Measurements from ENCODE around the gene RAB40B. TPM values are rescaled to one million over a fixed set of nuclear protein-coding genes. Genes with fewer than 3 reads are reported as not detected.

RAB40B gene
- total and polyA plus RNA-seq, 4 donors: 11.8 to 32.3 (median 21.8) TPM

DNA sequence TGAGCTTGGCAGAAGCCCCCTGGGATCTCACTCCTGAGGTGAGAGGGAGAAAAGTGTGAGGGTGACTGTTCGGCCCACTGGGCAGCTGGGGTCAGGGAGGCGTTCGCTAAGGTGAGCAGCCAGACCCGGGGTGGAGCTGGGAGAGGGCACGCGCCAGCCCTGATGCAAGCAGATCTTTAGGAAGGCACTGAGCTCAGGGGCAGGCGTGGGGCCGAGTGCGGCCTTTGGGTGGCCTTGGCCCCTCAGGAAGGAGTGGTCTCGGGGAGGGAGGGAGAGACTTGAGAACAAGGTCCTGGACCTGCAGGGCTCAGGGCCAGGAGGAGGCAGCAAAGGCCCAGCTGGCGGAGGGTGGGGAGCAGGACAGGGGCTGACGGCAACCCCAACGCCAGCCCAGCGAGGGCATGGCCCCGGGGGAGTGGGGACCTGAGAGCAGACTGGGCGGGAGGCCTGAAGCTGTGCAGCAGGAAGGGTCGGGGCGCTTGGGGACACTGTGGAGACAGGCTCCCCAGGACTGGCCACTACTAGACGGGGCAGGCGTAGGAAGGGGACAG, 35.7 kb downstream of the RAB40B start:
- Histone ChIP-seq H3K4me3 (ENCODE audit: low read depth, low read length) (no peak overlapping the region), H3K4me1 (ENCODE audit: control insufficient read depth, insufficient read depth, low read length) (peaks cover 14% of the 10 kb centered on the region), H3K36me3 (ENCODE audit: control insufficient read depth, insufficient read depth, low read length) (peaks cover 80% of the 10 kb centered on the region), H3K9me3 (ENCODE audit: control insufficient read depth, insufficient read depth, low read length) (no peaks in the 10 kb centered on the region), H3K27ac (ENCODE audit: low read depth, low read length) (no peak overlapping the region), H3K27me3 (ENCODE audit: control insufficient read depth, insufficient read depth, low read length) (no peaks in the 10 kb centered on the region)
- no peak for DNase-seq (ENCODE audit: low read depth in 4 of 6, low spot score in 6 of 6)
- WGBS (ENCODE audit: insufficient coverage): 83% methylated on average over 20 of the region's 20 CpGs

DNA sequence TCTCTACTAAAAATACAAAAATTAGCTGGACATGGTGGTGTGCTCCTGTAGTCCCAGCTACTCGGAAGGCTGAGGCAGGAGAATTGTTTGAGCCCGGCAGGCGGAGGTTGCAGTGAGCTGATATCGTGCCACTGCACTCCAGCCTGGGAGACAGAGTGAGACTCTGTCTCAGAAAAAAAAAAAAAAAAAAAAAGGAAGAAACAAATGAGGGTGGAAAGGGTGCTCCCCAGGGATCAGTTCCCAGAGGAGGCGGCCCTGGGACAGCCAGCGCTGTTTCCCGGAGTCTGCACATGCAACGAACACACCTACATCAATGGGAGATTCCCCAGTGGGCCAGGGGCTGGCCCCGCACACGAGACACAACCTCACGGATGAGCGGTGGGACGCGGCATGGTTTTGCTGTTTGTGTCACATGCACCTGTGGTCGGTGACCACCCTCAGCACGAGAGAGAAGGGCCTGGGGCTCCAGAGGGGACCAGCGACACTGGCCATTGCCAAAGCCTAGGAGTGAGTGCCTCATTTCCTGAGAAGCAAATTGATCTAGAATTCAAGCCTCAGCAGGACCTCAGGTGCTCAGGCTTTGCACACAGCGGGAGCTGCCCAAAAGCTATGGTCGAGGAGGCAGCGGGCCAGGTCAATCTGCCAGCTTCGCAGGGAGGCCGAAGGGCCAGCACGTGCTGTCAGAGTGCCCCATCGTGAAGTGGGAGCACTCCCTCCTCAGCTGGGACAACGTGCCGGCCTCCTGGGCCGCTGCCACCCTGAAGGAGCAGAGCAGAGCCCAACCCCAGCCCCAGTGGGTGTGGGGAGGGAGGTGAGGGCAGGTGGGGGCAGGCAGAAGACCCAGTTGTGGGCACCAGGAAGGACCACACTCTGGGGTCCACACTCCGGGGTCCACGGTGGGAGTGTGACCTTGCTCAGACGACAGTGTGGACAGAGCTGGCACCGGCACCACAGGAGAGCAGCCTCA, 36.5 kb downstream of the RAB40B start:
- no peak overlapping the region for H3K4me3 ChIP-seq (ENCODE audit: low read depth, low read length)
- H3K27ac ChIP-seq (ENCODE audit: low read depth, low read length): no peak overlapping the region
- no peak for DNase-seq (ENCODE audit: low read depth in 4 of 6, low spot score in 6 of 6)

DNA sequence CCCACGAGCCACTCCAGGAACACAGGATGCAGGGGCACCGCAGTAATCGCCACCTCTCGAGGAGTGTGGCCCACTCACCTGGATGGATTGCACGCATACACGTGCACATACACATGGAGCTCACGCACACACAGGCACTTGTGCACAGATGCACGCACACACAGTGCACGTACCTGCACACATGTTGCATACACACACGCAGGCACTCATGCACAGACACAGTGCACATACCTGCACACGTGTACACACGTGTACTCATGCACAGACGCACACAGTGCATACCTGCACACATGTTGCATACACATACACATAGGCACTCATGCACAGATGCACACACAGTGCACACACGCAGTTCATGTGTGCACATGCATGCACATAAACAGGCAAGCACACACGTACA, 38.6 kb downstream of the RAB40B start:
- Histone ChIP-seq H3K4me1 (ENCODE audit: control insufficient read depth, insufficient read depth, low read length) (peaks cover 6% of the 10 kb centered on the region), H3K9me3 (ENCODE audit: control insufficient read depth, insufficient read depth, low read length) (no peaks in the 10 kb centered on the region), H3K27ac (ENCODE audit: low read depth, low read length) (no peak overlapping the region), H3K4me3 (ENCODE audit: low read depth, low read length) (no peak overlapping the region), H3K27me3 (ENCODE audit: control insufficient read depth, insufficient read depth, low read length) (no peaks in the 10 kb centered on the region), H3K36me3 (ENCODE audit: control insufficient read depth, insufficient read depth, low read length) (peaks cover 92% of the 10 kb centered on the region)
- 94% methylated on average over 15 of the region's 15 CpGs for WGBS (ENCODE audit: insufficient coverage)
- no peak for DNase-seq (ENCODE audit: low read depth in 4 of 6, low spot score in 6 of 6)

More for the DNA sequence above, 36.5 kb downstream of the RAB40B start:
- WGBS (ENCODE audit: insufficient coverage): 80% methylated on average over 31 of the region's 31 CpGs
- peaks cover 14% of the 10 kb centered on the region for H3K4me1 ChIP-seq (ENCODE audit: control insufficient read depth, insufficient read depth, low read length)
- no peaks in the 10 kb centered on the region for H3K27me3 ChIP-seq (ENCODE audit: control insufficient read depth, insufficient read depth, low read length)
- H3K9me3 ChIP-seq (ENCODE audit: control insufficient read depth, insufficient read depth, low read length): no peaks in the 10 kb centered on the region
- H3K36me3 ChIP-seq (ENCODE audit: control insufficient read depth, insufficient read depth, low read length): peaks cover 77% of the 10 kb centered on the region

DNA sequence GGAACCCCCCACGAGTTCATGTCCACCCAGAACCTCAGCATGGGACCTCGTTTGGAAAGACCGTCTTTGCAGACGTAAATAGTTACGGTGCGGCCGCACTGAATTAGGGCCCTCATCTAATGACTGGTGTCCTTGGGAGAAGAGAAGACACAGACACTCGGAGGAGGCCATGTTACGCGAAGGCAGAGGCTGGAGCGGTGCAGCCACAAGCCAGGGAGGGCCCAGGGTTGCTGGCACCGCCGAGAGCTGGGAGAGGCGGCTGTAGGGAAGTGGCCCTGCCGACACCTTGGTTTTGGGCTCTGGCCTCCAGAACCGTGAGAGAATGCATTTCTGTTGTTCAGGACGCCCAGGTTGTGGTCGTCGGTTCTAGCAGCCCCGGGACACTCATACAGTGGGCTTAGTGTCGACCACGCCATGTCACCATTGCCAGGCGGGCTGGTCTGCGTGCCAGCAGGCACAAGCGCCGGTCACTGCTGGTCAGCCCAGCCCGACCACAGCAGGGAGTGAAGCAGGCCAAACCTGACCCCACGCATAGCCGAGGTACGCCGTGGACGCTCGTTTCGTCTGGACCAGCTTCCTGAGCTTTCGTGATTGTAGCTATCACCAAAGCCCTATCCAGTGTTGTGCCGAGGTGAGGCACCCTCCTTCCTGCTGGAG, 39.6 kb downstream of the RAB40B start:
- no peaks in the 10 kb centered on the region for H3K9me3 ChIP-seq (ENCODE audit: control insufficient read depth, insufficient read depth, low read length)
- no peak overlapping the region for H3K4me3 ChIP-seq (ENCODE audit: low read depth, low read length)
- 96% methylated on average over 36 of the region's 36 CpGs for WGBS (ENCODE audit: insufficient coverage)
- H3K27ac ChIP-seq (ENCODE audit: low read depth, low read length): no peak overlapping the region
- no peak for DNase-seq (ENCODE audit: low read depth in 4 of 6, low spot score in 6 of 6)
- no peaks in the 10 kb centered on the region for H3K4me1 ChIP-seq (ENCODE audit: control insufficient read depth, insufficient read depth, low read length)
- peaks cover 86% of the 10 kb centered on the region for H3K36me3 ChIP-seq (ENCODE audit: control insufficient read depth, insufficient read depth, low read length)
- no peaks in the 10 kb centered on the region for H3K27me3 ChIP-seq (ENCODE audit: control insufficient read depth, insufficient read depth, low read length)

DNA sequence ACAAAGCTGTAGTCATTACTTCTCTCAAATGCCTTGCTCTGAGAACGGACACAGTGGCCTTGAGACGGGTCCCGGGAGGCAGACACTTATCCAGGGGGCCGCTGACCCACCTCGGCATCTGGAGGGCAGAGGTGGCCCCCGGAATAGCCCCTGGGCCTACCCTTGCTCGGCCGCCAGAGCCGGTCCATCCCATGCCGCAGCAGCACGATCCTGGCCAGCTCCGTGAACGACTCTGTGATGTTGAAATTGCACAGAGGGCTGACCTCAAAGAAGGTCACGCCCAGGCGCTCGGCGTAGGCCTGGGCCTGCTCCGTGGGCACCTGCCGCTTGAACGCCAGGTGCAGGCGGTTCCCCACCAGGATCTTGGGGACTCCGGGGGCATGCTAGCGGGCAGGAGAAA, 40.2 kb downstream of the RAB40B start:
- 97% methylated on average over 23 of the region's 23 CpGs for WGBS (ENCODE audit: insufficient coverage)
- H3K4me1 ChIP-seq (ENCODE audit: control insufficient read depth, insufficient read depth, low read length): no peaks in the 10 kb centered on the region
- no peaks in the 10 kb centered on the region for H3K9me3 ChIP-seq (ENCODE audit: control insufficient read depth, insufficient read depth, low read length)
- H3K4me3 ChIP-seq (ENCODE audit: low read depth, low read length): no peak overlapping the region
- no peaks in the 10 kb centered on the region for H3K27me3 ChIP-seq (ENCODE audit: control insufficient read depth, insufficient read depth, low read length)
- peaks cover 86% of the 10 kb centered on the region for H3K36me3 ChIP-seq (ENCODE audit: control insufficient read depth, insufficient read depth, low read length)
- no peak for DNase-seq (ENCODE audit: low read depth in 4 of 6, low spot score in 6 of 6)
- no peak overlapping the region for H3K27ac ChIP-seq (ENCODE audit: low read depth, low read length)

DNA sequence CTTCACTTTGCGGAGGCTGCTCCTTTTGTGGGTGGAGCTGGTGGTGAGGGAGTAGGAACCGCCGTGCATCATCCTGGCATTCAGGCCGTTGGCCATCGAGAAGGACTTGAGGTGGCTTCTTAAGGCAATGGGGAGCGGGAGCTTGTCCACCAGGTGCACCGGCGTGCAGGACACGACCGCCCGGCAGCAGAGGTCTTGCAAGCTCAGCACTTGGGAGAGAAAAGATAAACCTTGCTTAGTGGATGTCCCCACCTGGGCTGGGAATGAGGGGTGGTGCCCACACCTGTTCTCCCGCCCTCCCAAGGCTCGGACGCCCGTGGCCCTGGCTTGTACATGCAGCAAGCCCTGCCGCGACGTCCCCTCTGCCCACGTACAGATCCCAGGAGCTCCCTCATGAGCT, 40.6 kb downstream of the RAB40B start:
- Histone ChIP-seq H3K9me3 (ENCODE audit: control insufficient read depth, insufficient read depth, low read length) (no peaks in the 10 kb centered on the region), H3K27me3 (ENCODE audit: control insufficient read depth, insufficient read depth, low read length) (no peaks in the 10 kb centered on the region), H3K4me1 (ENCODE audit: control insufficient read depth, insufficient read depth, low read length) (no peaks in the 10 kb centered on the region), H3K36me3 (ENCODE audit: control insufficient read depth, insufficient read depth, low read length) (peaks cover 83% of the 10 kb centered on the region), H3K4me3 (ENCODE audit: low read depth, low read length) (no peak overlapping the region), H3K27ac (ENCODE audit: low read depth, low read length) (no peak overlapping the region)
- WGBS (ENCODE audit: insufficient coverage): 93% methylated on average over 19 of the region's 19 CpGs
- no peak for DNase-seq (ENCODE audit: low read depth in 4 of 6, low spot score in 6 of 6)

DNA sequence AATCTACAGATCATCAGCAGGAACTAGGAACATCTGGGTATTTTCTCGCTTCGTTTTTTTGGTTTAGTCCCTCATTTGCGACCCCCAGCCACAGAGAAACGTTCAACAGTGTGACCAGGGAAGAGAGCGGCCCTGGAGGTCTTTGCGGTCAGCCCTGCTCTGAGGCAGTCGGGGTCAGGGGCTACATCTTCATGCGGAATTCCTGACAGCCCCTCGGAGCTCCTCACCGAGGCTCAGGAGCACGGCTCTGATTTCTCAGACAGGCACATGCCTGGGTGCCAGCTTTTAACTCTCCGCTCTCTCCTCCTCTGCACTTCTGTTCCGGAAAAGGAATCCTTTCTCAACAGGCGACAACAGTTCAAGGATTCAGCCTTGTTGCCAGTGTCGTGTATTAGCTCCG, 42.2 kb downstream of the RAB40B start:
- Histone ChIP-seq H3K4me3 (ENCODE audit: low read depth, low read length) (no peak overlapping the region), H3K4me1 (ENCODE audit: control insufficient read depth, insufficient read depth, low read length) (no peaks in the 10 kb centered on the region), H3K36me3 (ENCODE audit: control insufficient read depth, insufficient read depth, low read length) (peaks cover 66% of the 10 kb centered on the region), H3K27ac (ENCODE audit: low read depth, low read length) (no peak overlapping the region), H3K9me3 (ENCODE audit: control insufficient read depth, insufficient read depth, low read length) (no peaks in the 10 kb centered on the region), H3K27me3 (ENCODE audit: control insufficient read depth, insufficient read depth, low read length) (no peaks in the 10 kb centered on the region)
- DNase-seq (ENCODE audit: low read depth in 4 of 6, low spot score in 6 of 6): no peak
- WGBS (ENCODE audit: insufficient coverage): 83% methylated on average over 13 of the region's 16 CpGs

DNA sequence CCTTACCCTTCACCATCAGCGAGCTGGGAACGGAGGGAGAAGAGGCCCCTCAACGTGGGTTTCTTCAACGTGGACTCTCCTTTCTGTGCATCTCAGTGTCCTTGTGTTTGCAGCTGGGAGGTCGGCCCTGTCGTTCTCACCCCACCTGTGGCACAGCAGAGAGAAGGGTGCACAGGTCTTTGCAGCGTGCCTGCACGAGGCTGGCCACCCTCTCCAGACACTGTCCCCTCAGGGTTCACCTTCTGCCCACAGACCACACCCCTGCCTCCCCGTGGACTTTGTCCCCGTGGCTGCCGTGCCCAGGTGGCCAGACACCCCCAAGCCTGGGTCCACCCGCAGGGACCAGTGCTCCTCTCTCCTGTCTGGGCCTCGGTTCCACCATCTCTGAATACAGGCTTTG, 43.0 kb downstream of the RAB40B start:
- H3K36me3 ChIP-seq (ENCODE audit: control insufficient read depth, insufficient read depth, low read length): peaks cover 60% of the 10 kb centered on the region
- no peaks in the 10 kb centered on the region for H3K9me3 ChIP-seq (ENCODE audit: control insufficient read depth, insufficient read depth, low read length)
- 86% methylated on average over 11 of the region's 13 CpGs for WGBS (ENCODE audit: insufficient coverage)
- no peaks in the 10 kb centered on the region for H3K4me1 ChIP-seq (ENCODE audit: control insufficient read depth, insufficient read depth, low read length)
- H3K4me3 ChIP-seq (ENCODE audit: low read depth, low read length): no peak overlapping the region
- no peak overlapping the region for H3K27ac ChIP-seq (ENCODE audit: low read depth, low read length)
- no peaks in the 10 kb centered on the region for H3K27me3 ChIP-seq (ENCODE audit: control insufficient read depth, insufficient read depth, low read length)
- DNase-seq (ENCODE audit: low read depth in 4 of 6, low spot score in 6 of 6): no peak

DNA sequence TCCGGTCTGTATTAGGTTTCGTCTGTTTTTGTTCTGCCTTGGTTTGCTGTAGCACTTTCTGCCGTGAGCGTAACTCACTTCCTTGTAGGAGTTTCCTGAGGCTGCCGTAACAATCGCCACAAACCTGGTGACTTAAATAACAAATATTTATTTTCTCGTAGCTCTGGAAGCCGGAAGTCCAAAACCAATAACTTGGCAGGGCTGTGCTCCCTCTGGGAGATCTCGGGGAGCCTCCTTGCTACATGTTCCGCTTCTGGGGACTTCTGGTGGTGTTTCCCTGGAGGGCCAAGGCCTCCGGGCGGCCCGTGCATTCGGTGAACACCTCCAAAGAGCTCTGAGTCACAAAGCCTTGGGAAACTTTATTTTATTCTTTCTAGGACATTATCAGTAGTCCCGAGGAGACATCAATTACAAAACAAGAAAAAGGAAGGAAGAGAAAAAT, 43.4 kb downstream of the RAB40B start:
- 91% methylated on average over 4 of the region's 15 CpGs for WGBS (ENCODE audit: insufficient coverage)
- no peaks in the 10 kb centered on the region for H3K27me3 ChIP-seq (ENCODE audit: control insufficient read depth, insufficient read depth, low read length)
- H3K27ac ChIP-seq (ENCODE audit: low read depth, low read length): no peak overlapping the region
- no peak for DNase-seq (ENCODE audit: low read depth in 4 of 6, low spot score in 6 of 6)
- no peaks in the 10 kb centered on the region for H3K4me1 ChIP-seq (ENCODE audit: control insufficient read depth, insufficient read depth, low read length)
- no peaks in the 10 kb centered on the region for H3K9me3 ChIP-seq (ENCODE audit: control insufficient read depth, insufficient read depth, low read length)
- H3K4me3 ChIP-seq (ENCODE audit: low read depth, low read length): no peak overlapping the region
- H3K36me3 ChIP-seq (ENCODE audit: control insufficient read depth, insufficient read depth, low read length): peaks cover 55% of the 10 kb centered on the region
